Fibroblast of lung (primary cell): ENCODE data around the gene SLC25A41. TPM values are rescaled to one million over a fixed set of nuclear protein-coding genes. Genes with fewer than 3 reads are reported as not detected.

Experiments used
- DNase-seq, 2 donors: peaks; one replicate each; pipeline versions ENCODE4 v3.0.0 to v3.0.0-alpha.2; 2010; ENCODE audit warnings: low read depth in 2 of 2
- H2AFZ ChIP-seq: 2 replicates; pipeline ENCODE4 v1.5.1; 2012; ENCODE audit warnings: low read length, control low read depth, inconsistent platforms
- H3K27ac ChIP-seq: 2 replicates; pipeline ENCODE4 v1.5.1; 2011; ENCODE audit warnings: low read length, control low read depth; ENCODE audit not compliant: insufficient read depth
- H3K27me3 ChIP-seq: 2 replicates; pipeline ENCODE4 v1.5.1; 2011; ENCODE audit warnings: mild to moderate bottlenecking, low read length; ENCODE audit not compliant: control insufficient read depth, insufficient read depth
- H3K36me3 ChIP-seq: 2 replicates; pipeline ENCODE4 v1.5.1; 2011; ENCODE audit warnings: low read length; ENCODE audit not compliant: control insufficient read depth, insufficient read depth
- H3K4me1 ChIP-seq: 2 replicates; pipeline ENCODE4 v1.5.1; 2011; ENCODE audit warnings: low read length; ENCODE audit not compliant: control insufficient read depth, insufficient read depth; ENCODE audit errors: extremely low read depth
- H3K4me2 ChIP-seq: 2 replicates; pipeline ENCODE4 v1.5.1; 2011; ENCODE audit warnings: low read length, control low read depth; ENCODE audit not compliant: insufficient read depth; ENCODE audit errors: extremely low read depth
- H3K4me3 ChIP-seq, 4 experiments: fragments of 200-600 bp in 1 of 4; sonication (generic) in 1 of 4; replicated peaks in 1 of 4; 2 replicates each; pipeline ENCODE4 v1.5.1; 2011 to 2016; ENCODE audit warnings: low read length in 4 of 4, low read depth in 3 of 4, mild to moderate bottlenecking in 3 of 4, control low read depth in 2 of 4, inconsistent platforms in 1 of 4, mixed read lengths in 1 of 4; ENCODE audit not compliant: insufficient read depth in 1 of 4; ENCODE audit errors: control extremely low read depth in 1 of 4
- H3K79me2 ChIP-seq: 2 replicates; pipeline ENCODE4 v1.5.1; 2012; ENCODE audit warnings: mild to moderate bottlenecking, low read length, inconsistent platforms; ENCODE audit not compliant: control insufficient read depth, insufficient read depth
- H3K9ac ChIP-seq: 2 replicates; pipeline ENCODE4 v1.5.1; 2011; ENCODE audit warnings: mild to moderate bottlenecking, low read length, control low read depth; ENCODE audit not compliant: insufficient read depth
- H3K9me3 ChIP-seq: 2 replicates; pipeline ENCODE4 v1.5.1; 2012; ENCODE audit warnings: low read depth, low read length; ENCODE audit not compliant: control insufficient read depth, insufficient read depth
- H4K20me1 ChIP-seq: 2 replicates; pipeline ENCODE4 v1.5.1; 2011; ENCODE audit warnings: low read length; ENCODE audit not compliant: control insufficient read depth, insufficient read depth; ENCODE audit errors: extremely low read depth
- CTCF ChIP-seq, 2 donors: IDR thresholded peaks in 1 of 2; conservative IDR thresholded peaks in 1 of 2; 1 replicate in 1 of 2; 2 replicates in 1 of 2; pipeline ENCODE4 v1.5.1; 2011 to 2012; ENCODE audit warnings: low read length in 2 of 2, control low read depth in 1 of 2, inconsistent platforms in 1 of 2, low read depth in 1 of 2, mild to moderate bottlenecking in 1 of 2
- EZH2 ChIP-seq: IDR thresholded peaks from 2 replicates; pipeline ENCODE4 v1.5.1; 2012; ENCODE audit warnings: low read length, control low read depth, mild to moderate bottlenecking; ENCODE audit errors: missing control alignments
- polyA plus RNA-seq, 2 donors: library from polyadenylated mRNA; depleted of rRNA in 1 of 2; stranded (reverse) in 1 of 2; unstranded in 1 of 2; fragments of >200 nt; gene quantifications; 2 replicates each; pipeline ENCODE4 v1.2.1, GENCODE V29; 2011 to 2012; ENCODE audit warnings: missing spikeins in 1 of 2
- total RNA-seq: library from RNA; depleted of rRNA; stranded (reverse); fragments of >200 nt; gene quantifications from 2 replicates; pipeline ENCODE4 v1.2.1, GENCODE V29; 2014

SLC25A41 gene
- total and polyA plus RNA-seq, 2 donors (not counting 1 experiment from before 2014, with no cell fraction given), result under 0.01 TPM; not detected in 1

GRCh38 chr19:6475321-6476108 is 42.0 kb upstream of the SLC25A41 start:
- no peaks in the 10 kb centered on the region for H4K20me1 ChIP-seq
- H3K4me2 ChIP-seq, result no peak overlapping the region

GRCh38 chr19:6473647-6474046 is 40.1 kb upstream of the SLC25A41 start:
- Histone ChIP-seq H3K36me3 (no peaks in the 10 kb centered on the region), H4K20me1 (no peaks in the 10 kb centered on the region), H2AFZ (no peak overlapping the region), H3K4me1 (no peaks in the 10 kb centered on the region), H3K79me2 (no peaks in the 10 kb centered on the region), H3K9ac (no peak overlapping the region), H3K4me3 (no peak overlapping the region), H3K4me2 (no peak overlapping the region), H3K27me3 (no peaks in the 10 kb centered on the region), H3K9me3 (no peaks in the 10 kb centered on the region), H3K27ac (no peak overlapping the region)
- no peak for DNase-seq
- TF ChIP-seq EZH2 (no peak), CTCF (conservative IDR thresholded peaks at IDR 0.05 in 1 of 2, IDR thresholded peaks at IDR 0.05 in 1 of 2; ENCODE audit: low read depth in 1 of 2, low read length in 2 of 2) (no peak)

More at GRCh38 chr19:6475321-6476108, 42.0 kb upstream of the SLC25A41 start:
- DNase-seq, result no peak
- H3K4me1 ChIP-seq, result no peaks in the 10 kb centered on the region
- no peaks in the 10 kb centered on the region for H3K79me2 ChIP-seq
- no peaks in the 10 kb centered on the region for H3K27me3 ChIP-seq
- no peak overlapping the region for H2AFZ ChIP-seq
- H3K4me3 ChIP-seq, result no peak overlapping the region
- H3K27ac ChIP-seq, result no peak overlapping the region
- TF ChIP-seq EZH2 (no peak), CTCF (conservative IDR thresholded peaks at IDR 0.05 in 1 of 2, IDR thresholded peaks at IDR 0.05 in 1 of 2; ENCODE audit: low read depth in 1 of 2, low read length in 2 of 2) (no peak)
- H3K9ac ChIP-seq, result no peak overlapping the region
- no peaks in the 10 kb centered on the region for H3K9me3 ChIP-seq
- no peaks in the 10 kb centered on the region for H3K36me3 ChIP-seq

GRCh38 chr19:6472713-6473112 is 39.1 kb upstream of the SLC25A41 start:
- Histone ChIP-seq H2AFZ (no peak overlapping the region), H3K4me3 (no peak overlapping the region), H3K4me2 (no peak overlapping the region), H3K79me2 (no peaks in the 10 kb centered on the region), H4K20me1 (no peaks in the 10 kb centered on the region), H3K27me3 (no peaks in the 10 kb centered on the region), H3K9me3 (no peaks in the 10 kb centered on the region), H3K36me3 (no peaks in the 10 kb centered on the region), H3K27ac (no peak overlapping the region), H3K9ac (no peak overlapping the region), H3K4me1 (no peaks in the 10 kb centered on the region)
- no peak for TF ChIP-seq CTCF (conservative IDR thresholded peaks at IDR 0.05 in 1 of 2, IDR thresholded peaks at IDR 0.05 in 1 of 2; ENCODE audit: low read depth in 1 of 2, low read length in 2 of 2)
- TF ChIP-seq EZH2, result no peak
- DNase-seq, result no peak
